Neural crest cell (in vitro differentiated cells): ENCODE results near the gene PLCH1. TPM values are rescaled to one million over a fixed set of nuclear protein-coding genes. Genes with fewer than 3 reads are reported as not detected.

Source experiments
- DNase-seq: peaks from one replicate; pipeline ENCODE4 v3.0.0; 2021; ENCODE audit warnings: low read depth, mixed read lengths, low spot score
- H3K27ac Mint-ChIP-seq: one replicate; pipeline ENCODE4 v1.8.0; 2021; ENCODE audit warnings: mild to moderate bottlenecking, mixed read lengths; ENCODE audit not compliant: unreplicated experiment
- H3K27me3 Mint-ChIP-seq: 2 replicates; pipeline ENCODE4 v1.8.0; 2021; ENCODE audit warnings: low read depth, mild to moderate bottlenecking, mixed read lengths
- H3K36me3 Mint-ChIP-seq: 2 replicates; pipeline ENCODE4 v1.8.0; 2021; ENCODE audit warnings: low read depth, mild to moderate bottlenecking, mixed read lengths
- H3K4me1 Mint-ChIP-seq: 2 replicates; pipeline ENCODE4 v1.8.0; 2021; ENCODE audit warnings: mixed read lengths
- H3K4me3 Mint-ChIP-seq: one replicate; pipeline ENCODE4 v1.8.0; 2021; ENCODE audit warnings: mild to moderate bottlenecking, mixed read lengths
- H3K9me3 Mint-ChIP-seq: 2 replicates; pipeline ENCODE4 v1.8.0; 2021; ENCODE audit warnings: mixed read lengths
- CTCF ChIP-seq: fragments of 200-600 bp; sonication (generic); conservative IDR thresholded peaks from 2 replicates; pipeline ENCODE4 v1.5.0; 2021; ENCODE audit warnings: antibody characterized with exemption, mild to moderate bottlenecking
- total RNA-seq: library from RNA; stranded (reverse); gene quantifications from 2 replicates; pipeline ENCODE4 v1.2.1, GENCODE V29; 2021

Gene PLCH1
- total RNA-seq, 1 donor from 2014 or later = 22.4 TPM

GRCh38 chr3:155411500-155412223 lies 333.2 kb downstream of the PLCH1 start:
- H3K9me3 Mint-ChIP-seq = peaks cover 4% of the 10 kb centered on the region
- H3K27ac Mint-ChIP-seq = no peak overlapping the region
- no peaks in the 10 kb centered on the region for H3K27me3 Mint-ChIP-seq
- DNase-seq = no peak
- H3K4me3 Mint-ChIP-seq = no peak overlapping the region
- H3K4me1 Mint-ChIP-seq = peaks cover 10% of the 10 kb centered on the region
- H3K36me3 Mint-ChIP-seq = no peaks in the 10 kb centered on the region
- peak; percentile 13 for TF ChIP-seq CTCF

- Mint-ChIP-seq H3K4me3 (no peak overlapping the region), H3K27me3 (no peaks in the 10 kb centered on the region), H3K9me3 (peaks cover 4% of the 10 kb centered on the region), H3K27ac (no peak overlapping the region), H3K4me1 (peaks cover 10% of the 10 kb centered on the region), H3K36me3 (no peaks in the 10 kb centered on the region)
- no peak for DNase-seq
- TF ChIP-seq CTCF = no peak
Measured at GRCh38 chr3:155409336-155409735, 335.5 kb downstream of the PLCH1 start.

- peaks cover 4% of the 10 kb centered on the region for H3K9me3 Mint-ChIP-seq
- no peak for TF ChIP-seq CTCF
- DNase-seq = no peak
- no peaks in the 10 kb centered on the region for H3K36me3 Mint-ChIP-seq
- no peaks in the 10 kb centered on the region for H3K27me3 Mint-ChIP-seq
- H3K4me1 Mint-ChIP-seq = peaks cover 4% of the 10 kb centered on the region
- H3K27ac Mint-ChIP-seq = no peak overlapping the region
- no peak overlapping the region for H3K4me3 Mint-ChIP-seq
Measured at GRCh38 chr3:155407971-155408370, 336.9 kb downstream of the PLCH1 start.

GRCh38 chr3:155407331-155407730 lies 337.5 kb downstream of the PLCH1 start:
- no peak for DNase-seq
- H3K9me3 Mint-ChIP-seq = peaks cover 4% of the 10 kb centered on the region
- H3K36me3 Mint-ChIP-seq = no peaks in the 10 kb centered on the region
- no peak overlapping the region for H3K4me3 Mint-ChIP-seq
- no peak overlapping the region for H3K27ac Mint-ChIP-seq
- H3K4me1 Mint-ChIP-seq = no peaks in the 10 kb centered on the region
- no peaks in the 10 kb centered on the region for H3K27me3 Mint-ChIP-seq
- TF ChIP-seq CTCF = no peak

- H3K27me3 Mint-ChIP-seq = no peaks in the 10 kb centered on the region
- H3K4me3 Mint-ChIP-seq = no peak overlapping the region
- no peak for TF ChIP-seq CTCF
- no peak for DNase-seq
- no peaks in the 10 kb centered on the region for H3K4me1 Mint-ChIP-seq
- no peaks in the 10 kb centered on the region for H3K36me3 Mint-ChIP-seq
- H3K9me3 Mint-ChIP-seq = no peaks in the 10 kb centered on the region
- peak overlapping the region; percentile 39 for H3K27ac Mint-ChIP-seq
Measured at GRCh38 chr3:155404486-155404885, 340.4 kb downstream of the PLCH1 start.
